GM12878 (cell line): ENCODE measurements around the gene TNFRSF11A. TPM values are rescaled to one million over a fixed set of nuclear protein-coding genes. Genes with fewer than 3 reads are reported as not detected.

ENCODE experiments used
- ATF2 ChIP-seq: IDR thresholded peaks from 2 replicates; pipeline ENCODE4 v1.6.1; 2012; ENCODE audit warnings: low read length, inconsistent platforms
- ATF7 ChIP-seq: fragments of 450-650 bp; IDR thresholded peaks from 2 replicates; pipeline ENCODE4 v1.6.1; 2016; ENCODE audit warnings: low read depth, mild to moderate bottlenecking
- BACH1 ChIP-seq: fragments of 450-650 bp; IDR thresholded peaks from 2 replicates; pipeline ENCODE4 v1.6.1; 2017; ENCODE audit warnings: mild to moderate bottlenecking, borderline replicate concordance
- BCL11A ChIP-seq: IDR thresholded peaks from 2 replicates; pipeline ENCODE4 v1.6.1; 2011; ENCODE audit warnings: low read depth, low read length
- BCL3 ChIP-seq: IDR thresholded peaks from 2 replicates; pipeline ENCODE4 v1.6.1; 2011; ENCODE audit warnings: borderline replicate concordance, low read depth, mild to moderate bottlenecking, moderate library complexity, low read length; ENCODE audit not compliant: insufficient read depth, poor library complexity, severe bottlenecking
- BMI1 ChIP-seq: fragments of 450-650 bp; IDR thresholded peaks from 2 replicates; pipeline ENCODE4 v1.6.1; 2016; ENCODE audit warnings: mild to moderate bottlenecking, moderate library complexity, borderline replicate concordance
- CBX3 ChIP-seq: fragments of 200-600 bp; sonication (generic); IDR thresholded peaks from 2 replicates; pipeline ENCODE4 v1.6.1; 2016; ENCODE audit warnings: low read depth, borderline replicate concordance
- EGR1 ChIP-seq, 2 experiments: IDR thresholded peaks; 1 replicate in 1 of 2; 2 replicates in 1 of 2; pipeline ENCODE4 v1.6.1; 2011 to 2012; ENCODE audit warnings: low read depth in 2 of 2, low read length in 2 of 2, borderline replicate concordance in 1 of 2, mild to moderate bottlenecking in 1 of 2, moderate library complexity in 1 of 2
- ETV6 ChIP-seq, 2 experiments: fragments of 450-650 bp in 1 of 2; IDR thresholded peaks in 1 of 2; conservative IDR thresholded peaks in 1 of 2; 2 replicates each; pipeline ENCODE4 v1.6.1; 2014; ENCODE audit warnings: antibody characterized with exemption in 1 of 2, borderline replicate concordance in 1 of 2, low read depth in 1 of 2, mild to moderate bottlenecking in 1 of 2, moderate library complexity in 1 of 2
- MEF2A ChIP-seq: IDR thresholded peaks from 2 replicates; pipeline ENCODE4 v1.6.1; 2011; ENCODE audit warnings: low read depth, mild to moderate bottlenecking, low read length, moderate library complexity; ENCODE audit not compliant: insufficient read depth
- MLLT1 ChIP-seq: fragments of 450-650 bp; IDR thresholded peaks from 2 replicates; pipeline ENCODE4 v1.6.1; 2016; ENCODE audit warnings: mild to moderate bottlenecking
- MTA3 ChIP-seq: IDR thresholded peaks from 2 replicates; pipeline ENCODE4 v1.6.1; 2012; ENCODE audit warnings: low read length, inconsistent platforms, borderline replicate concordance
- NRF1 ChIP-seq: conservative IDR thresholded peaks from 2 replicates; pipeline ENCODE4 v1.6.1; 2011; ENCODE audit warnings: mild to moderate bottlenecking, low read depth, low read length, improper control_type of control experiment
- PAX8 ChIP-seq: fragments of 450-650 bp; IDR thresholded peaks from 2 replicates; pipeline ENCODE4 v1.6.1; 2017; ENCODE audit warnings: mild to moderate bottlenecking, moderate library complexity
- PML ChIP-seq: IDR thresholded peaks from 2 replicates; pipeline ENCODE4 v1.6.1; 2012; ENCODE audit warnings: low read length, inconsistent platforms
- RFX5 ChIP-seq: IDR thresholded peaks from 2 replicates; pipeline ENCODE4 v1.6.1; 2011; ENCODE audit warnings: low read depth, low read length, improper control_type of control experiment
- SIN3A ChIP-seq: IDR thresholded peaks from 2 replicates; pipeline ENCODE4 v1.6.1; 2012; ENCODE audit warnings: low read depth, low read length, improper control_type of control experiment
- SIX5 ChIP-seq: IDR thresholded peaks from 2 replicates; pipeline ENCODE4 v1.6.1; 2011; ENCODE audit warnings: mild to moderate bottlenecking, low read depth, low read length, moderate library complexity; ENCODE audit not compliant: severe bottlenecking
- SPI1 ChIP-seq: IDR thresholded peaks from 2 replicates; pipeline ENCODE4 v1.6.1; 2011; ENCODE audit warnings: low read depth, mild to moderate bottlenecking, low read length, moderate library complexity, borderline replicate concordance; ENCODE audit not compliant: insufficient read depth
- SREBF1 ChIP-seq: IDR thresholded peaks from 2 replicates; pipeline ENCODE4 v1.6.1; 2012; ENCODE audit warnings: mild to moderate bottlenecking, low read length
- SRF ChIP-seq, 2 experiments: IDR thresholded peaks; 2 replicates each; pipeline ENCODE4 v1.6.1; 2011; ENCODE audit warnings: low read depth in 2 of 2, low read length in 2 of 2, mild to moderate bottlenecking in 1 of 2, moderate library complexity in 1 of 2
- TCF3 ChIP-seq: IDR thresholded peaks from 2 replicates; pipeline ENCODE4 v1.6.1; 2012; ENCODE audit warnings: low read depth, mild to moderate bottlenecking, low read length, borderline replicate concordance; ENCODE audit not compliant: insufficient read depth
- ZNF207 ChIP-seq: fragments of 450-650 bp; IDR thresholded peaks from 2 replicates; pipeline ENCODE4 v1.6.1; 2014; ENCODE audit warnings: antibody characterized with exemption, mild to moderate bottlenecking, borderline replicate concordance
- ZNF217 ChIP-seq: fragments of 450-650 bp; IDR thresholded peaks from 2 replicates; pipeline ENCODE4 v1.6.1; 2017; ENCODE audit warnings: antibody characterized with exemption, mild to moderate bottlenecking
- ZNF24 ChIP-seq: fragments of 450-650 bp; IDR thresholded peaks from 2 replicates; pipeline ENCODE4 v1.6.1; 2017; ENCODE audit warnings: antibody characterized with exemption, mild to moderate bottlenecking
- polyA plus RNA-seq, 11 experiments: library from polyadenylated mRNA; depleted of rRNA in 4 of 11; unstranded in 6 of 11; stranded (reverse) in 5 of 11; fragments of >200 nt; fragmentation: Nextera tagmentation in 4 of 11; fragmentation: Illumina TruSeq in 1 of 11; extraction: Ambion mirVana in 4 of 11; extraction: Trizol in 1 of 11; gene quantifications; 1 replicate in 1 of 11; 2 replicates in 10 of 11; pipeline versions ENCODE4 v1.2.1 to v1.2.3, GENCODE V29; 2011 to 2016; ENCODE audit warnings: inconsistent platforms in 2 of 11, missing spikeins in 2 of 11, low read depth in 1 of 11
- total RNA-seq, 4 experiments: library from RNA; depleted of rRNA in 3 of 4; stranded (reverse); fragments of >200 nt in 3 of 4; fragmentation: Illumina TruSeq in 1 of 4; extraction: Trizol in 1 of 4; gene quantifications; 2 replicates each; pipeline versions ENCODE4 v1.2.1 to v1.2.3, GENCODE V29; 2013 to 2021

TNFRSF11A gene
- total and polyA plus RNA-seq, 10 of the 15 experiments (the other 5 are each of a cell fraction or from before 2014, with no cell fraction given) = 0.07 to 4.0 (median 0.23) TPM

DNA sequence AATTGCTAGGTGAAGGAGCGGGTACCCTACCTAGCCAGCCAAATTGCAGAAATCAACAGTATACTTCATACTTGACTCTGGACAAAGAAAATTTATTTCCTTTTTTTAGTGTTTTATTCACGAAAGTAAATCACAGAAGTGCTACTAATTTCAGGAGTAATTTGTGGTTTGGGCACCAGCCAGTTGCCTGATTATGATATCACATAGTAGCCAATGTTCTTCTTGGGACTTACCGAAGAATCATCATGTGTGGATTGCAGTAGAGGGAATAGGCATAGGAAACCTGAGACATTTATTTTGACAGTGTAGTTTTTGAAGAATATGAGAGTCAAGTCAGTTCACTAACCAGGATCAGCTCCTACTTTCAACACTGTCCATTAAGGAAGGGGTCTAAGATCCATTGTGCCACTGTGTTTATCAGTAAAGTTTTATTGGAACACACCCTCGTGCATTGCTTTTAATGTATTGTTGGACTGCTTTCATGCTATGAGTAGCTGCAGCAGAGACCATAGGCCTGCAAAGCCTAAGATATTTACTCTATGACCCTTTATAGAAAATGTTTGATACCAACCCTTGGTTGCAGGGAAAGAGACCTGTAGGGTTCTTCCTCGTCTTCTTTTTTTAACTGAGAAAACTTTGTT is 32.1 kb downstream of the TNFRSF11A start (continued):
- TF ChIP-seq RFX5 (no peak), SPI1 (peak; percentile 38; the same call in 1 of the 2 replicates), ZNF207 (no peak), MEF2A (no peak), PML (no peak), ATF7 (0 out of 2 replicates have a peak, but pooled peaks have one; percentile 26), PAX8 (no peak), SIN3A (no peak), ATF2 (peak; percentile 82), EGR1 (IDR thresholded peaks at IDR 0.05; ENCODE audit: borderline replicate concordance in 1 of 2, low read depth in 2 of 2, low read length in 2 of 2) (no peak), MLLT1 (no peak), BCL3 (no peak), SIX5 (no peak), ZNF24 (no peak), SRF (IDR thresholded peaks at IDR 0.05; ENCODE audit: low read depth in 2 of 2, low read length in 2 of 2) (no peak), ETV6 (conservative IDR thresholded peaks at IDR 0.05 in 1 of 2, IDR thresholded peaks at IDR 0.05 in 1 of 2; ENCODE audit: borderline replicate concordance in 1 of 2, low read depth in 1 of 2) (no peak), BACH1 (no peak), MTA3 (no peak), ZNF217 (no peak), BCL11A (peak; percentile 63), CBX3 (no peak), NRF1 (no peak), TCF3 (no peak), SREBF1 (no peak), BMI1 (no peak)
